Measurements from ENCODE around the gene PCDH9.
"Not testable (repeated sequence)": the region's sequence is repeated elsewhere in the genome, so short reads cannot be mapped to it uniquely, and the experiment has no call there.

PCDH9 gene

GRCh38 chr13:66809485-66809884 lies 420.7 kb downstream of the PCDH9 start:
- DNase-seq, result no peak

GRCh38 chr13:66807251-66807650 lies 422.9 kb downstream of the PCDH9 start:
- no peak for DNase-seq

GRCh38 chr13:66805657-66806056 lies 424.5 kb downstream of the PCDH9 start:
- DNase-seq, result no peak

GRCh38 chr13:66803808-66804456 lies 426.2 kb downstream of the PCDH9 start:
- DNase-seq, result no peak

- no peak for DNase-seq
Observed at GRCh38 chr13:66803013-66803807, 426.9 kb downstream of the PCDH9 start.

- no peak for DNase-seq
Observed at GRCh38 chr13:66795636-66796035, 434.5 kb downstream of the PCDH9 start.

GRCh38 chr13:66794340-66795031 lies 435.6 kb downstream of the PCDH9 start:
- no peak for DNase-seq

- no peak for DNase-seq
Observed at GRCh38 chr13:66790861-66791260, 439.3 kb downstream of the PCDH9 start.

GRCh38 chr13:66781241-66781640 lies 448.9 kb downstream of the PCDH9 start:
- DNase-seq, result no peak

- no peak for DNase-seq
Observed at GRCh38 chr13:66780814-66781213, 449.3 kb downstream of the PCDH9 start.

GRCh38 chr13:66778461-66778860 lies 451.7 kb downstream of the PCDH9 start:
- no peak for DNase-seq

GRCh38 chr13:66775196-66775595 lies 454.9 kb downstream of the PCDH9 start:
- DNase-seq, result no peak

GRCh38 chr13:66774046-66774445 lies 456.1 kb downstream of the PCDH9 start:
- no peak for DNase-seq

GRCh38 chr13:66765559-66765958 lies 464.6 kb downstream of the PCDH9 start:
- DNase-seq, result no peak

- DNase-seq, result not testable (repeated sequence)
Observed at GRCh38 chr13:66760678-66761077, 469.5 kb downstream of the PCDH9 start.

- DNase-seq, result no peak
Observed at GRCh38 chr13:66759919-66760318, 470.2 kb downstream of the PCDH9 start.

- DNase-seq, result no peak
Observed at GRCh38 chr13:66751691-66752090, 478.4 kb downstream of the PCDH9 start.

GRCh38 chr13:66748712-66749111 lies 481.4 kb downstream of the PCDH9 start:
- no peak for DNase-seq

- DNase-seq, result no peak
Observed at GRCh38 chr13:66745307-66745706, 484.8 kb downstream of the PCDH9 start.

- DNase-seq, result no peak
Observed at GRCh38 chr13:66723576-66723975, 506.6 kb downstream of the PCDH9 start.

- no peak for DNase-seq
Observed at GRCh38 chr13:66716538-66716937, 513.6 kb downstream of the PCDH9 start.

GRCh38 chr13:66714795-66715194 lies 515.3 kb downstream of the PCDH9 start:
- DNase-seq, result no peak

- no peak for DNase-seq
Observed at GRCh38 chr13:66704110-66704509, 526.0 kb downstream of the PCDH9 start.

GRCh38 chr13:66703597-66703996 lies 526.5 kb downstream of the PCDH9 start:
- DNase-seq, result no peak

All from KG1 (cell line).